NCI-H1048 (cell line): ENCODE data around the gene EIF4A3.

Source experiments
- DNase-seq: peaks from one replicate; lab custom pipeline; 2025; lab: John Stamatoyannopoulos, UW

EIF4A3 gene

GRCh38 chr17:80111702-80112470, 35.0 kb downstream of the EIF4A3 start:
- DNase-seq, result no peak

GRCh38 chr17:80110927-80111701, 35.8 kb downstream of the EIF4A3 start:
- DNase-seq, result no peak

- no peak for DNase-seq
Observed at GRCh38 chr17:80110447-80110812, 36.5 kb downstream of the EIF4A3 start.

GRCh38 chr17:80109713-80110446, 37.0 kb downstream of the EIF4A3 start:
- DNase-seq, result no peak

GRCh38 chr17:80109066-80109660, 37.8 kb downstream of the EIF4A3 start:
- DNase-seq, result no peak

GRCh38 chr17:80108036-80108971, 38.6 kb downstream of the EIF4A3 start:
- no peak for DNase-seq

- no peak for DNase-seq
Observed at GRCh38 chr17:80107231-80108021, 39.5 kb downstream of the EIF4A3 start.

GRCh38 chr17:80106751-80107150, 40.2 kb downstream of the EIF4A3 start:
- DNase-seq, result no peak

GRCh38 chr17:80106176-80106575, 40.8 kb downstream of the EIF4A3 start:
- no peak for DNase-seq

GRCh38 chr17:80105762-80106161, 41.2 kb downstream of the EIF4A3 start:
- no peak for DNase-seq

GRCh38 chr17:80104956-80105375, 42.0 kb downstream of the EIF4A3 start:
- DNase-seq, result no peak

- DNase-seq, result no peak
Observed at GRCh38 chr17:80104321-80104955, 42.5 kb downstream of the EIF4A3 start.

GRCh38 chr17:80103449-80104085, 43.4 kb downstream of the EIF4A3 start:
- DNase-seq, result no peak

- no peak for DNase-seq
Observed at GRCh38 chr17:80102664-80103448, 44.1 kb downstream of the EIF4A3 start.

- DNase-seq, result no peak
Observed at GRCh38 chr17:80101946-80102663, 44.8 kb downstream of the EIF4A3 start.

GRCh38 chr17:80101011-80101945, 45.6 kb downstream of the EIF4A3 start, which contains the start of gene GAA:
TSS of gene GAA (plus strand) at chr17:80101581. CDS start at chr17:80104587, 3,006 bp downstream.
- DNase-seq, result peak; percentile 62

GRCh38 chr17:80100035-80100323, 46.9 kb downstream of the EIF4A3 start:
- DNase-seq, result no peak
